H9 (cell line): ENCODE results near the gene HSFX2. TPM values are rescaled to one million over a fixed set of nuclear protein-coding genes. Genes with fewer than 3 reads are reported as not detected.
A peak's percentile ranks its signal among the peaks of the same experiment; 100 is the strongest.
"Not testable (repeated sequence)": the region's sequence is repeated elsewhere in the genome, so short reads cannot be mapped to it uniquely, and the experiment has no call there.

Source experiments
- DNase-seq: peaks from one replicate; pipeline ENCODE4 v3.0.0-alpha.2; 2017
- H2AFZ ChIP-seq: one replicate; pipeline ENCODE4 v1.6.1; 2013; ENCODE audit warnings: mild to moderate bottlenecking, low read length, control low read depth, moderate library complexity
- H2AK5ac ChIP-seq: 2 replicates; pipeline ENCODE4 v1.6.1; 2013; ENCODE audit warnings: low read length, control low read depth, mixed read lengths; ENCODE audit not compliant: insufficient read length
- H2BK120ac ChIP-seq: one replicate; pipeline ENCODE4 v1.6.1; 2013; ENCODE audit warnings: low read depth, mild to moderate bottlenecking, low read length, control low read depth, inconsistent platforms; ENCODE audit not compliant: poor library complexity, severe bottlenecking
- H2BK12ac ChIP-seq: 2 replicates; pipeline ENCODE4 v1.6.1; 2013; ENCODE audit warnings: low read length, control low read depth, mixed read lengths, low read depth; ENCODE audit not compliant: insufficient read length
- H2BK15ac ChIP-seq: 2 replicates; pipeline ENCODE4 v1.6.1; 2013; ENCODE audit warnings: low read depth, low read length, control low read depth
- H2BK20ac ChIP-seq: one replicate; pipeline ENCODE4 v1.6.1; 2013; ENCODE audit warnings: low read depth, mild to moderate bottlenecking, low read length, control low read depth, inconsistent platforms; ENCODE audit not compliant: poor library complexity, severe bottlenecking
- H2BK5ac ChIP-seq: 2 replicates; pipeline ENCODE4 v1.6.1; 2013; ENCODE audit warnings: low read length, control low read depth, mixed read lengths; ENCODE audit not compliant: insufficient read length
- H3K14ac ChIP-seq: 2 replicates; pipeline ENCODE4 v1.6.1; 2013; ENCODE audit warnings: low read length, control low read depth; ENCODE audit not compliant: insufficient read depth
- H3K18ac ChIP-seq: 2 replicates; pipeline ENCODE4 v1.6.1; 2013; ENCODE audit warnings: low read depth, mild to moderate bottlenecking, mixed read lengths, low read length, control low read depth; ENCODE audit not compliant: insufficient read length
- H3K23ac ChIP-seq: 2 replicates; pipeline ENCODE4 v1.6.1; 2013; ENCODE audit warnings: low read length, control low read depth, mixed read lengths, low read depth; ENCODE audit not compliant: insufficient read length
- H3K23me2 ChIP-seq: 2 replicates; pipeline ENCODE4 v1.6.1; 2013; ENCODE audit warnings: low read depth, mild to moderate bottlenecking, mixed read lengths, low read length, control low read depth; ENCODE audit not compliant: insufficient read length, poor library complexity, severe bottlenecking
- H3K27ac ChIP-seq: 2 replicates; pipeline ENCODE4 v1.5.1; 2013; ENCODE audit warnings: low read length, control low read depth, mixed read lengths, low read depth; ENCODE audit not compliant: insufficient read length
- H3K27me3 ChIP-seq: 2 replicates; pipeline ENCODE4 v1.6.1; 2013; ENCODE audit warnings: low read length, control low read depth, inconsistent platforms; ENCODE audit not compliant: insufficient read depth
- H3K4ac ChIP-seq: 2 replicates; pipeline ENCODE4 v1.6.1; 2013; ENCODE audit warnings: low read depth, mild to moderate bottlenecking, control low read depth, inconsistent platforms, low read length, moderate library complexity
- H3K4me1 ChIP-seq: 2 replicates; pipeline ENCODE4 v1.6.1; 2013; ENCODE audit warnings: low read length, control low read depth, inconsistent platforms; ENCODE audit not compliant: insufficient read depth
- H3K4me2 ChIP-seq: 2 replicates; pipeline ENCODE4 v1.6.1; 2013; ENCODE audit warnings: low read length, control low read depth, mixed read lengths; ENCODE audit not compliant: insufficient read length, insufficient read depth
- H3K56ac ChIP-seq: 2 replicates; pipeline ENCODE4 v1.6.1; 2013; ENCODE audit warnings: low read depth, mild to moderate bottlenecking, mixed read lengths, low read length, control low read depth; ENCODE audit not compliant: insufficient read length
- H3K79me1 ChIP-seq: 2 replicates; pipeline ENCODE4 v1.6.1; 2013; ENCODE audit warnings: low read depth, mild to moderate bottlenecking, moderate library complexity, low read length, control low read depth, inconsistent platforms; ENCODE audit not compliant: insufficient read depth, poor library complexity, severe bottlenecking
- H3K79me2 ChIP-seq: 2 replicates; pipeline ENCODE4 v1.6.1; 2013; ENCODE audit warnings: low read length, control low read depth, inconsistent platforms; ENCODE audit not compliant: insufficient read depth
- H3K9ac ChIP-seq: 2 replicates; pipeline ENCODE4 v1.6.1; 2013; ENCODE audit warnings: low read length, control low read depth, mixed read lengths; ENCODE audit not compliant: insufficient read length; ENCODE audit errors: extremely low read depth
- H3K9me3 ChIP-seq: one replicate; pipeline ENCODE4 v1.6.1; 2013; ENCODE audit warnings: low read depth, low read length, inconsistent platforms; ENCODE audit not compliant: control insufficient read depth
- H3T11ph ChIP-seq: one replicate; pipeline ENCODE4 v1.6.1; 2013; ENCODE audit warnings: mild to moderate bottlenecking, low read length, control low read depth, inconsistent platforms
- H4K20me1 ChIP-seq: one replicate; pipeline ENCODE4 v1.6.1; 2013; ENCODE audit not compliant: control insufficient read depth, insufficient read length, insufficient read depth
- H4K5ac ChIP-seq: 2 replicates; pipeline ENCODE4 v1.6.1; 2013; ENCODE audit warnings: low read depth, mild to moderate bottlenecking, mixed read lengths, low read length, control low read depth; ENCODE audit not compliant: insufficient read length
- H4K8ac ChIP-seq: replicated peaks from 2 replicates; pipeline ENCODE4 v1.6.1; 2013; ENCODE audit warnings: low read length, control low read depth, mixed read lengths, low read depth; ENCODE audit not compliant: insufficient read length
- H4K91ac ChIP-seq: 2 replicates; pipeline ENCODE4 v1.6.1; 2013; ENCODE audit warnings: low read depth, mild to moderate bottlenecking, moderate library complexity, mixed read lengths, low read length, control low read depth; ENCODE audit not compliant: insufficient read length
- H3K27ac Mint-ChIP-seq, 3 experiments: 2 replicates in 2 of 3; 3 replicates in 1 of 3; pipeline ENCODE4 v1.8.0; 2020 to 2021; ENCODE audit warnings: mixed read lengths in 3 of 3, mild to moderate bottlenecking in 1 of 3, moderate library complexity in 1 of 3
- H3K27me3 Mint-ChIP-seq: 2 replicates; pipeline ENCODE4 v1.8.0; 2021; ENCODE audit warnings: low read depth, mild to moderate bottlenecking, moderate library complexity, mixed read lengths
- H3K36me3 Mint-ChIP-seq, 3 experiments: 2 replicates in 2 of 3; 3 replicates in 1 of 3; pipeline ENCODE4 v1.8.0; 2020 to 2021; ENCODE audit warnings: low read depth in 3 of 3, mixed read lengths in 3 of 3; ENCODE audit not compliant: insufficient read depth in 1 of 3
- H3K4me1 Mint-ChIP-seq, 2 experiments: 2 replicates each; pipeline ENCODE4 v1.8.0; 2020; ENCODE audit warnings: mixed read lengths in 2 of 2
- H3K4me3 Mint-ChIP-seq, 2 experiments: 2 replicates in 1 of 2; 3 replicates in 1 of 2; pipeline ENCODE4 v1.8.0; 2020 to 2021; ENCODE audit warnings: mild to moderate bottlenecking in 2 of 2, mixed read lengths in 2 of 2, moderate library complexity in 1 of 2
- H3K9me3 Mint-ChIP-seq, 2 experiments: 2 replicates in 1 of 2; 3 replicates in 1 of 2; pipeline ENCODE4 v1.8.0; 2020; ENCODE audit warnings: mild to moderate bottlenecking in 2 of 2, mixed read lengths in 2 of 2, moderate library complexity in 1 of 2
- CTCF ChIP-seq: fragments of 200-600 bp; sonication (generic); conservative IDR thresholded peaks from 3 replicates; pipeline ENCODE4 v1.8.0; 2021; ENCODE audit warnings: antibody characterized with exemption, mild to moderate bottlenecking
- WGBS: extraction: QIAGEN DNeasy Blood & Tissue Kit; methylation state at CpG from one replicate; pipeline ENCODE4 v1.1.7; 2013; ENCODE audit warnings: missing lambda C conversion rate, low lambda C conversion rate, mixed read lengths; ENCODE audit not compliant: insufficient read length; ENCODE audit errors: extremely low coverage; 5-methylcytosine and 5-hydroxymethylcytosine counted together
- total RNA-seq: library from RNA; stranded (reverse); gene quantifications from 2 replicates; pipeline ENCODE4 v1.2.1, GENCODE V29; 2021

HSFX2 gene
- total RNA-seq, 1 experiment from 2014 or later, result not detected

- not testable (repeated sequence) for H3K4me3 Mint-ChIP-seq, H3K27me3 Mint-ChIP-seq, H3K79me1 ChIP-seq, H3K27ac Mint-ChIP-seq, H2BK120ac ChIP-seq, H3K23me2 ChIP-seq, H3K23ac ChIP-seq, H2BK5ac ChIP-seq, H3K4me1 ChIP-seq, H3K9me3 ChIP-seq, H2BK12ac ChIP-seq, H4K20me1 ChIP-seq, H3K27ac ChIP-seq, H3K4me2 ChIP-seq, H4K5ac ChIP-seq, H3K27me3 ChIP-seq, H3K9ac ChIP-seq, H2BK15ac ChIP-seq, H2AK5ac ChIP-seq, H3K79me2 ChIP-seq, H3K18ac ChIP-seq, H3T11ph ChIP-seq, H3K36me3 Mint-ChIP-seq, H2BK20ac ChIP-seq, H4K91ac ChIP-seq, H4K8ac ChIP-seq, H2AFZ ChIP-seq, H3K4me1 Mint-ChIP-seq, H3K14ac ChIP-seq, H3K4ac ChIP-seq, H3K56ac ChIP-seq
- peaks cover 17 to 20% of the 10 kb centered on the region in 2 experiments; a peak in 4 of 5 replicates for H3K9me3 Mint-ChIP-seq
- TF ChIP-seq CTCF, result peak; percentile 56
- WGBS, result no CpG with 5 or more reads among the region's 29 CpGs
- peak; percentile 71 for DNase-seq
Measured at GRCh38 chrX:149545545-149546543, 49.3 kb downstream of the HSFX2 start.

Other genes with a start within 250 kb of the HSFX2 start
- gene IDS, start 90.0 kb downstream of the HSFX2 start, total RNA-seq, result 38.5 and 39.2 TPM in 2 replicates
- gene EOLA1, start 54.3 kb downstream of the HSFX2 start, total RNA-seq, result 7.9 and 8.8 TPM in 2 replicates
- not detected in 2 replicates for gene HSFX3, start 45.4 kb downstream of the HSFX2 start, total RNA-seq
- gene MAGEA9B, start 7.9 kb downstream of the HSFX2 start, total RNA-seq, result 0.31 TPM in 1 of 2 replicates, not detected in the other
- 22.7 and 23.6 TPM in 2 replicates for gene TMEM185A, start 36.5 kb upstream of the HSFX2 start, total RNA-seq
- gene MAGEA11, start 116.7 kb upstream of the HSFX2 start, total RNA-seq, result not detected in 2 replicates
- gene HSFX1, start 178.8 kb upstream of the HSFX2 start, total RNA-seq, result 0.50 and 0.55 TPM in 2 replicates
- 0.28 TPM in 1 of 2 replicates, not detected in the other for gene MAGEA9, start 186.6 kb upstream of the HSFX2 start, total RNA-seq